HL-60 (cell line): ENCODE measurements around the gene UPK1A.

ENCODE experiments used
- DNase-seq, 2 experiments: peaks; one replicate each; pipeline ENCODE4 v3.0.0-alpha.2; 2010 to 2020; ENCODE audit warnings: low read depth in 1 of 2, low spot score in 1 of 2
- H3K27ac ChIP-seq: fragments of 250-450 bp; sonication (Bioruptor Pico); replicated peaks from 2 replicates; pipeline ENCODE4 v1.5.1; 2020; ENCODE audit warnings: mild to moderate bottlenecking, moderate library complexity
- H3K27me3 ChIP-seq: fragments of 250-450 bp; sonication (Bioruptor Pico); 2 replicates; pipeline ENCODE4 v1.5.1; 2021; ENCODE audit warnings: mild to moderate bottlenecking, moderate library complexity; ENCODE audit not compliant: insufficient read depth, poor library complexity, severe bottlenecking
- H3K4me3 ChIP-seq: replicated peaks from 2 replicates; pipeline ENCODE4 v1.5.1; 2011; ENCODE audit warnings: mild to moderate bottlenecking, control low read depth, low read length; ENCODE audit not compliant: insufficient read depth
- CTCF ChIP-seq: IDR thresholded peaks from one replicate; pipeline ENCODE4 v1.5.1; 2011; ENCODE audit warnings: low read length, control low read depth, inconsistent platforms; ENCODE audit not compliant: insufficient read depth
- GABPA ChIP-seq: IDR thresholded peaks from 2 replicates; pipeline ENCODE4 v1.6.1; 2012; ENCODE audit warnings: low read depth
- POLR2AphosphoS5 ChIP-seq: IDR thresholded peaks from 2 replicates; pipeline ENCODE4 v1.6.1; 2012; ENCODE audit warnings: low read depth
- REST ChIP-seq: IDR thresholded peaks from 2 replicates; pipeline ENCODE4 v1.6.1; 2012; ENCODE audit warnings: low read depth; ENCODE audit not compliant: insufficient replicate concordance
- SPI1 ChIP-seq: IDR thresholded peaks from 2 replicates; pipeline ENCODE4 v1.6.1; 2012; ENCODE audit warnings: low read depth, mild to moderate bottlenecking, borderline replicate concordance

The UPK1A gene

GRCh38 chr19:35644206-35644986, 21.9 kb upstream of the UPK1A start:
- TF ChIP-seq POLR2AphosphoS5, result peak; percentile 22; the same call in 1 of the 2 replicates
- peak; percentile 2; the same call in 1 of the 2 replicates for TF ChIP-seq SPI1
- TF ChIP-seq GABPA, result no peak
- no peak for TF ChIP-seq CTCF
- TF ChIP-seq REST, result peak; percentile 79
- Histone ChIP-seq H3K4me3 (peak overlapping the region; percentile 58), H3K27ac (no peak overlapping the region), H3K27me3 (no peaks in the 10 kb centered on the region)
- DNase-seq, result peak; percentile 85 to 94

DNA sequence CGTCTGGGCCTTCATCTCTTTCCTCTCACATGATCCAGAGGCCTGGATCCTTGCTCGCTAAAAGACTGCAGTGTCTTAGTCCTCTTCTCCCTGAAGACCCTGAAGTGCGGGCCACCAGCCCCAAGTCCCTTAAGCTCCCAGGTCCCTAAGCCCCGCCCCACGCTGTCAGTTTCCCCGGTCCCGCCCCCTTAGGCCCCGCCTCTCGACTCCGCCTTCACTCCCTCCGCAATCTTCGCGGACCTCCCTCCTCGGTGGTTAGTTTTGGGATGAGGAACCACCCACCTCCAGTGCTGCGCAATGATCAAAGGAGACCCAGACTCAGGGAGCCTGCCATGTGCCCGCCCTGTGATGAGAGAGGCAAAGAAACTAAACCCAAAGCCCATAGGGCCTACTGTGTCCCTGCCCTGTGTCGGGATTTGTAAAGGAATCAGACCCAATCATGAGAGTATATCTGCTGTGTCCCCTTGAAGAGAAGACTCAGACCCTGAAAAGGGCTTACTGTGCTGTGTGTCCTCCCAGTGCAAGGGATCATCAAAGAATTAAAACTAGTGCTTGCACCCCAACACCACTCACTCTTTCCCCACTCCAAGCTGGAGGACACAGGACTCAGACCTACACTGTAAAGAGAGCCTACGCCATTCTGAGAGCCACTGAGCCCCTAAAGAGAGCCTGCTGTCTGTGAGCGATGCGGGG, 21.2 kb upstream of the UPK1A start:
- H3K27me3 ChIP-seq, result no peaks in the 10 kb centered on the region
- DNase-seq, result peak; percentile 80 to 83
- H3K27ac ChIP-seq, result no peak overlapping the region
- TF ChIP-seq REST, result no peak
- no peak for TF ChIP-seq SPI1
- TF ChIP-seq CTCF, result no peak
- TF ChIP-seq POLR2AphosphoS5, result no peak; the same call in 1 of the 2 replicates
- TF ChIP-seq GABPA, result no peak
- H3K4me3 ChIP-seq, result peak overlapping the region; percentile 58

DNA sequence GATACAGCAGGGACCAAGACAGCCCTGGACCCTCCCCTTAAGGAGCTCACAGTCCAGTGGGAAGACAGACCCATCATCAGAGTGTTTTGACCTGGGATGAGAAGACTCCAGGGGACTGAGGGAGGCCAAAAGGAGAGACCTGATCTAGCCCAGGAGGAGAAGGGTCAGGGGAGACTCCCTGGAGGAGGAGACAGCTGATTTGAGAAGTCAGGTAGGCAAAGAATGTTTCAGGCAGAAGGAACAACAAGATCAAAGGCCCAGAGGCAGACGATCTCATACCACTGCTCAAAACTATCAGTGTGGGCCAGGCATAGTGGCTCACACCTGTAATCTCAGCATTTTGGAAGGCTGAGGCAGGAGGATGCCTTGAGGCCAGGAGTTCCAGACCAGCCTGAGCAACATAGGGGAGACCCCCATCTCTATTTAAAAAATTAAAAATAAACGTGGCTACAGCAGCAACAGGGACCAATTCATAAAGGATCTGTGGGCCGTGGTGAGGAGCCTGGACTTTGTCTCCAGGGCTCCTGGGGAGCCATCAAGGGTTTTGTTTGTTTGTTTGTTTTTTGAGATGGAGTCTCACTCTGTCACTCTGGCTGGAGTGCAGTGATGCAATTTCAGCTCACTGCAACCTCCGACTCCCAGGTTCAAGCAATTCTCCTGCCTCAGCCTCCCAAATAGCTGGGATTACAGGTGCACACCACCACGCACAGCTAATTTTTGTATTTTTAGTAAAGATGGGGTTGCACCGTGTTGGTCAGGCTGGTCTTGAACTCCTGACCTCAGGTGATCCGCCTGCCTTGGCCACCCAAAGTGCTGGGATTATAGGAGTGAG, 20.4 kb upstream of the UPK1A start:
- TF ChIP-seq POLR2AphosphoS5 (no peak), REST (no peak), GABPA (no peak), CTCF (no peak), SPI1 (no peak)
- Histone ChIP-seq H3K4me3 (no peak overlapping the region), H3K27ac (no peak overlapping the region), H3K27me3 (no peaks in the 10 kb centered on the region)
- no peak for DNase-seq
